Stimulated activated CD4-positive, alpha-beta T cell treated with anti-CD3 and anti-CD28 coated beads, Interleukin-1b, Interleukin-23, amount 100 ng/mL, for 4 hours (primary cell): ENCODE data around the gene ARHGAP1.

Experiments used
- DNase-seq, 2 donors: peaks; one replicate each; pipeline ENCODE4 v3.0.0-alpha.2; 2020; ENCODE audit warnings: low read depth in 2 of 2

Gene ARHGAP1

DNA sequence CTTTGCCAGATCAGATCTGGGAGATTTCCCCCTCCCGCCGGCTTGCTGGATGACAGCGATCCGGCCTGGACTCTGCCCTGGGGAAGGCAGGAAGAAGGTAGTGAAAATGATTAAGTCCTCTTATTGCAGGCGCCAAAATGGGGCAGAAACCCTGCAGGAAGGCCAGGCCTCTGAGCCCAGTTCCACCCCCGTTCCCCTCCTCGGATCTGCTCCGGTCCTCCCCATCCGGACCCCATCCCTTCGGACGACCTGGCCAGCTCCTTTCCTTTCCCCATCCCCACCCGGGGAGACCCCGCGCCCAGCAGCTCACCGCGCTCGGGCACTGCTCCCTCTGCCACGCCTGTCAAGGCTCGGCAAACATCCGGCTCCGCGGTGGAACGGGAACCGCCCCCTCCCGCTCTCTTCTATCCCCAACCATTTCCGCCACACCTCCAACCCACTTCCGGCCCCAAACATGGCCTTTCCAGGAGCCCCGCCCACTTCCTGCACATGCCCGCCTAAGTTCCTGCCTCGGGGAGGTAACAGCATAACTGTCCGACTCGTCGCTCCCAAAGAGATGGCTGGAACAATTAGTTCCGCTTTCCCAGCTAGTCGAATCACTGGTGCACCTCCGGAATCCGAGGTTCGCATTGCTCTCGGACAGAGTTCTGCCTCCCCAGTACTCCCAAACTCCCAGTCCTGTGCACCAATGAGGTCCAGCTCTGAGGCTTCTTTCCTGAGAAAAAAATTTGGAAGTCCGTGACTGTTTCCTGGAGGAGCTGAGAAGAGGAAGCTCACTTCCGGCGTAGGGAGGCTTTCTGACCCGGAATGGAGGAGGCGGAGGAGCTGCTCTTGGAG is at the start of gene ARHGAP1, which contains the start of gene ZNF408:
Gene ARHGAP1, minus strand, starts transcription at position 379 of the 837 bp plus-strand sequence. CDS start 4,512 bp downstream, outside the sequence.
Gene ZNF408, plus strand, starts transcription at position 791 of the 837 bp plus-strand sequence. Its CDS starts 17 bp downstream, at position 808.
- peak; percentile 97 to 99 for DNase-seq

DNA sequence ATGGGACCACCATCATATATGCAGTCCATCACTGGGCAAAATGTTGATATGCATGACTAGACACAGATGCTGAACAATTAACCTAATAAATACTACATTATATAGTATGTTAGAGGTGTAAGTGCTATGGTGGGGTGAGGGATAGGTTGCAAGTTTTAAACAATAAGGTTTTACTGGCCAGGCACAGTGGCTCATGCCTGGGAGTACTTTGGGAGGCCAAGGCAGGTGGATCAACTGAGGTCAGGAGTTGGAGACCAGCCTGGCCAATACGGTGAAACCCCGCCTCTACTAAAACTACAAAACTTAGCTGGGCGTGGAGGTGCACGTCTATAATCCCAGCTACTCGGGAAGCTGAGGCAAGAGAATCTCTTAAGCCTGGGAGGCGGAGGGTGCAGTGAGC is 46.7 kb upstream of the ARHGAP1 start:
- no peak for DNase-seq

DNA sequence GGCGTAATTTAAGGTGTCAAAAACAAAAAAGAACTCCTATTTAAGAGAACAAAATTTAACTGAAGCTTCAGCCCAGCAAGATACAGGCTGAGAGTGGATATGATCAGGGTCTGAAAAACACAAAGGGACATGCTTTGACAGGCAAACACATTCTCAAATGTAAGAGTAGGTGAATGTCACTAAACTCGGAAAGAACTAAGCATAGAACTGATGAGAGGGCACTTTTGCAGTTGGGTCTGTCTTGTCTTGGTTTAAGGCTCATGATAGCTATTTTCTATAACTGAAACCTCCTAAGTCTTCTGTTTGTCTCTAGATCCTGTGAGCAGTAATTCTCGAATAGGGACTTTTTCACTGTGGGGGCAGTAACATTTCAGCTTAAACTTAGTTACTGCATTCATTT is 45.6 kb upstream of the ARHGAP1 start:
- DNase-seq, result no peak

DNA sequence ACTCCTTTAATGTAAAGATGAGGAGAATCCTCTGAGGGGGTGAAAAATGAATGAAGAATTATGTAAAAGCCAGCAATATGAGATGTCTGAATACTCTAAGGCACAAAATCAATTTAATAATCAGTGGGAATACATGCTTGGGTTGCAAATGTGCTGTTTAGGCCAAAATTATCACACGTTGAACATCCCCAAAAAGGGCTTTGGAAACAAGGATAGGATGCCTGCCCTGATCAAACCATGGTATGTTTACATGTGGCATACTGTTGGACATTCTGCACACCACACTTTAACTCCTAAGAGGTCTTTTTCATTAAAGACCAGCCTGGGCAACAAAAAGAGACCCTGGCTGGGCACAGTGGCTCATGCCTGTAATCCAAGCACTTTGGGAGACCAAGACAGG is 44.9 kb upstream of the ARHGAP1 start:
- DNase-seq, result no peak

DNA sequence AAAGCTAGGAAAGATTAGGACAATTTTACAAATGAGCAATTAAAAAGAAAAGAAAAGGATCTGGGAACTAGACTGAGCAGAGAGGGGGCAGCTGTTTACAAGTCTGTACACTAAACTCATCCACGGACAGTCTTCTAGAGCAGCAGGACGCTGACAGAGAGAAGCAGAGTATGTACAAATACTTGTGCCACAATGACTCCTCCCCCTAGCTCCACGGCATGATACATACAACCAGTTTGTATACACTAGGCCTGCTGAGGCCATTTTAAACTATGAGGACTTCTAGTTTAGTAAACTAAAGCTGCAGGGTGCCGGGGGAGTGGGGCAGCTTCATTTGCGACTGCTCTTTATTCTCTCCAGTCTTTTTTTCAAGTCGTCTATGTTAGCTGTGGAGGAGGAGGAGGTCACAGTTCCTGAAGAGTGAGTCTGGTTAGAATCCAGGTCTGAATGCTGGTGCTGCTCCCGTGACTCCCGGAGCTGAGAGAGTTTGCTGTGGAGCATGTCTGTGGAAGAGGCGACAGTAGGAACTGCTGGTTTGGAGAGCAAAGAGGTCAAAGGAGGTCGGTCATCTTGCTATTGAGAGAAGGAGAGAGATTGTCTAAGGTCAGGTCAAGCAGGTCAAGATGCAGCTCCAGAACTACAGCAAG is 43.4 kb upstream of the ARHGAP1 start:
- no peak for DNase-seq

DNA sequence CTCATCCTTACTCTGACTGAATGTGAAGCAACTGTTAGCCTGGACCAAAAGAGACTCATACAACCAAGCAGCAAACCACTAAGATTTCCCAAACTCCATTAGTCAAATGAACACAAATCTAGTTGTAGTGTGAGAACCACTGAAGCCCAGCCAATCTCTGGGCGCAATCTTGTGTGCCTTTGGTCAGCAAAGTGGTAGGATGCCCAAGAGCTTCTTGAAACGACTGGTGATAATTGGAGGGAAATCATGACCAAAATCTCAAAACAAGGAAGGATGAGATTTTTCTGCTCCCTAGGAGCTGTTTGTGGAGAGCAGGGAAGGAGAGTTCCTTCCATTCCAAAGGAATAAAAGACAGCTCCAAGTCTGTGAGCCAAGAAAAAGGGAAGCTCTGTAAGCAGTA is 42.6 kb upstream of the ARHGAP1 start:
- DNase-seq, result no peak

DNA sequence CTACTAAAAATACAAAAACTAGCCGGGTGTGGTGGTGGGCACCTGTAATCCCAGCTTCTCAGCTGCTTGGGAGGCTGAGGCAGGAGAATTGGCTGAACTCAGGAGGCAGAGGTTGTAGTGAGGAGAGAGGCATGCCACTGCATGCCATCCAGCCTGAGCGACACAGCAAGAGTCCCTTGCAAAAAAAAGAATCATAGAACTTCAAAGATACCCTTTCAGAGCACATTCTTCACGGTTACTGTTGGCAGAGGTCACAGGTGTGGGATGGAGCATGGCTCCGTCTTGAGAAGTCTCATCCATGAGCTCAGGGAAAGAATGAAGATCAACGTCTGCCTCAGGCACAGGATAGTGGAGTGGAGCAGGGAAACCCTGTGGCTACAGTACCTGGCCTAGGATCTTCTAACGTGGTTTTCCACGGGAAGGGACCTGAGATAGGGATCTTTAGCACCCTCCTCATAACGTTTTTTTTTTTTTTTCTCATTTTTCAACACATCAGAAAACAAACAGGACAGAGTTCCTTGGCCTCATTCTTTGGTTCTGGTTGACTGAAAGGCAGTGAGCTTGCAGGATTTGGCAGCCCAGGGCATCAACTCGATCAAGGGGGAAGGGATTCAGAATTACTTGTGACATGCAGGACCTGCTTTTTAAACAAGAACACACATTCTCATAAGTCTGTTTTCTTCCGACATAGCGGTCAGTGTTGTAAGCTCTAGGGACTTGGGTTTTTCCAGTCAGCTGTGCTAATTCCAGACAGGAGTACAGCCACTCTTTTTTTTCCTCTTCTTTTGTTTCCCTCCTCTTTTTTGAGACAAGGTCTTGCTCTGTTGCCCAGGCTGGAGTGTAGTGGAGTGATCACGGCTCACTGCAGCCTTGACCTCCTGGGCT is 41.4 kb upstream of the ARHGAP1 start:
- no peak for DNase-seq

DNA sequence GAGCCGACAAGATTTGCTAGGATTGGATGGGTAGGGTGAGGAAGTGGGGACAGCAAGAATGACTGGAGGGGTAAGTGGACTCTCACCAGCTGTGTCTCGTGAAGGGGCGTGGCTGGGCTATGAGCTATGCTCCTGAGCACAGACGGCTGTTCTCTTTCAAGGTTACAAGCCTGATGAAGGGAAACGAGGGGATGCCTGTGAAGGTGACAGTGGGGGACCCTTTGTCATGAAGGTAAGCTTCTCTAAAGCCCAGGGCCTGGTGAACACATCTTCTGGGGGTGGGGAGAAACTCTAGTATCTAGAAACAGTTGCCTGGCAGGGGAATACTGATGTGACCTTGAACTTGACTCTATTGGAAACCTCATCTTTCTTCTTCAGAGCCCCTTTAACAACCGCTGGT is 38.5 kb upstream of the ARHGAP1 start:
- DNase-seq, result no peak

DNA sequence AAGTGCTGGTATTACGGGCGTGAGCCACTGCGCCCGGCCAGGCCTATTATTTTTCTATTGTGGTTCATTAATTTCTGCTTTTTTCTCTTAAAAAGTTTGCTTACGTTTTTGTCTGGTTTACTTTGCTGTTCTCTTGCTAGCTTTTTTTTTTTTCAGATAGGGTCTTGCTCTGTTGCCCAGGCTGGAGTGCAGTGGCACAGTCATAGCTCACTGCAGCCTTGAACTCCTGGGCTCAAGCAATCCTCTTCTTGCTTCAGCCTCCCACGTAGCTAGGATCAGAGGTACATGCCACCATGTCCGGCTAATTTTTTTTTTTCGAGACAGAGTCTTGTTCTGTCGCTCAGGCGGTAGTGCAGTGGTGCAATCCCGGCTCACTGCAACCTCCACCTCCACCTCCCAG is 37.3 kb upstream of the ARHGAP1 start:
- no peak for DNase-seq

DNA sequence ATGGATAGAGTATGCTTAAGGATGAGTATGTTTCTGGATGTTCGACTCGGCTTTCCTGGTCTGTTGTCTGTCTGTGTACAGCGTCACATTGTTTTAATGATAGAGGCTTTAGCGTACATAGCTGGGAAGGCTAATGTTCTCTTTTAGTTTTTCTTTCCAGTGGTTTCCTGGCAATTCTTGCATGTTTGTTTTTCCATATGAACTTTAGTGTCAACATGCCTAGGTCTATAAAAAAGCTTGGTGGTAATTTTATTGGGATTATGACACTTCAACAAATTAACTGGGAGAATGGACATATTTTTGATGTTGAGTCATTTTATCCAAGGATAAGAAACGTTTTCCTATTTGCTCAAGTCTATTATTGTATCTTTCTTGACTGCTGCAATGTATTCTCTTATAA is 36.2 kb upstream of the ARHGAP1 start:
- no peak for DNase-seq

DNA sequence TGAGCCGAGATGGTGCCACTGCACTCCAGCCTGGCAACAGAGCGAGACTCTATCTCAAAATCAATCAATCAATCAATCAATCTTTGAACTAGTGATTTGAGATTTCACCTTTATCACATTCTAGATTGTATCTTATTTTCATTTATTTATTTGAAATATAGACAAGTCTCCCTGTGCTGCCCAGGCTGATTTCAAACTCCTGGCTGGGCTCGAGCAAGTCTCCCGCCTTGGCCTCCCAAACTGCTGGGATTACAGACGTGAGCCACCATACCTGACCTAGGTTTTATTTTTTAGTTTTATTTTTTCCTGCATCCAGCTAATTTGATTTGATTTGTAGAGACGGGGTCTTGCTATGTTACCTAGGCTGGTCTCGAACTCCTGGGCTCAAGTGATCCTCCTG is 35.7 kb upstream of the ARHGAP1 start:
- DNase-seq, result no peak

DNA sequence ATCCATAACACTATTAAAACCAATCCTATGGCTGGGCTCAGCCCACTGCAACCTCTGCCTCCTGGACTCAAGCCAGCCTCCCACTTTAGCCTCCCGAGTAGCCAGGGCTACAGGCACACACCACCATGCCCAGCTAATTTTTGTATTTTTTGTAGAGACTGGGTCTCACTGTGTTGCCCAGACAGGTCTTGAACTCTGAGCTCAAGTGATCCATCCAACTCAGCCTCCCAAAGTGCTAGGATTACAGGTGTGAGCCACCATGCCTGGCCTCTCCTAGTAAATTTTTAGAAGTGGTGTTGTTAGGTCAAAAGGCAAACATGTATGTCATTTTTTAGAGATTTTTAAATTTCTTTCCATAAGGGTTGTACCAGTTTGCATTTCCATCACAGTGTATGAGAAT is 32.8 kb upstream of the ARHGAP1 start:
- DNase-seq, result no peak

DNA sequence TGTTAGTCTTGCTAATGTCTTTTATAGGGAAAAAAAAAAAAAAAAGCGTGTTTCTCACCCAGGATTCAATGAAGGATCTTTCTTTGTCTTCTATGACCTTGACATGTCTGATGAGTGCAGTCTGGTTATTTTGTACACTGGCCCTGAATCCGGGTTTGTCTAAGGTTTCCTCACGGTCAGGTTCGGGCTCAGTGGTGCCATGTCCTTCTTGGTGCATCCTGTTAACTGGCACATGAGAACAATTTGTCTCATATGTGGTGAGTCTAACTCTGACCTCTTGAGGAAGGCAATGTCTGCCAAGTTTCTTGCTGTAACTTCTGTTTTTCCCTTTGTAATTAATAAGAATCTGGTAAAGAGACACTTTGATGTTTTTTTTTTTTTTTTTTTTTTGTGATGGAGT is 31.1 kb upstream of the ARHGAP1 start:
- no peak for DNase-seq

DNA sequence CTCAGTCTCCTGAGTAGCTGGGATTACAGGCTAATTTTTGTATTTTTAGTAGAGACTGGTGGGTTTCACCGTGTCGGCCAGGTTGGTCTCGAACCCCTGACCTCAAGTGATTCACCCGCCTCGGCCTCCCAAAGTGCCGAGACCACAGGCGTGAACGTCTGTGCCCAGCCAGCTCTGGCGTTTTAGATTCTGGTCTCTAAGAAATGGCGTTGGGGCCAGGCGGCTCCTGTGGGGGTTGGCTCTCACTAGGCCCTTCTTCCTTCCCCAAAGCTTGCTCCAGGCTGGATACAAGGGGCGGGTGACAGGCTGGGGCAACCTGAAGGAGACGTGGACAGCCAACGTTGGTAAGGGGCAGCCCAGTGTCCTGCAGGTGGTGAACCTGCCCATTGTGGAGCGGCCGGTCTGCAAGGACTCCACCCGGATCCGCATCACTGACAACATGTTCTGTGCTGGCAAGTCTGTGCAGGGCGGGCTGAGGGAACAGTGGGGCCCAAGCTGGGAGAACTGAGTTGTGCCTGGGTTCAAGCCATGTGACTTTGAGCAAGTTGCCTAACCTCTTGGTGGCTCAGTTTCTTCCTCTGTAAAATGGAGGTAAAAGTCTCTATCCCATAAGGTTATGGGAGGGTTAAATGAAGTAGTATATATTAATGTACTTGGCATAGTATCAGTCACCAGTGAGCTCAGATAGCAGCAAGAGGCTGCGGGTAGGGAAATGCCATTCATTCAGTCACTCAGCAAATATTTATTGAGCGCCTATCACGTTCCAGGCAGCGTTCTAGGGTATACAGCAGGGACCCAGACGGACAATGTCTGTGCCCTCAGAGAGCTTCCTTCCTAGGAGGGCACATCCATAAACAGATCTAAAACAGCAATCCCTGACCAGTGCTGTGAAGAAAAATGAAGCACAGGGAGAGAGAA is 28.9 kb upstream of the ARHGAP1 start:
- no peak for DNase-seq

DNA sequence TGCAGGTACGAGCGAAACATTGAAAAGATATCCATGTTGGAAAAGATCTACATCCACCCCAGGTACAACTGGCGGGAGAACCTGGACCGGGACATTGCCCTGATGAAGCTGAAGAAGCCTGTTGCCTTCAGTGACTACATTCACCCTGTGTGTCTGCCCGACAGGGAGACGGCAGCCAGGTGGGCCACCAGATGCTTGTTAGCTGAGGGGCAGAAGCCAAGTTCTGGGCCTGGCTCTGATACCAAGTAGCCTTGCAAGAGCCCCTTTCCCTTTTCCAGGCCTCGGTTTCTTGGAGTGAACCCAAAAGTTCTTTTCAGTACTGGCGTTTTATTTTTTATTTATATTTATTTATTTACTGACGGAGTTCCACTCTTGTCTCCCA is 28.2 kb upstream of the ARHGAP1 start:
- DNase-seq, result no peak

DNA sequence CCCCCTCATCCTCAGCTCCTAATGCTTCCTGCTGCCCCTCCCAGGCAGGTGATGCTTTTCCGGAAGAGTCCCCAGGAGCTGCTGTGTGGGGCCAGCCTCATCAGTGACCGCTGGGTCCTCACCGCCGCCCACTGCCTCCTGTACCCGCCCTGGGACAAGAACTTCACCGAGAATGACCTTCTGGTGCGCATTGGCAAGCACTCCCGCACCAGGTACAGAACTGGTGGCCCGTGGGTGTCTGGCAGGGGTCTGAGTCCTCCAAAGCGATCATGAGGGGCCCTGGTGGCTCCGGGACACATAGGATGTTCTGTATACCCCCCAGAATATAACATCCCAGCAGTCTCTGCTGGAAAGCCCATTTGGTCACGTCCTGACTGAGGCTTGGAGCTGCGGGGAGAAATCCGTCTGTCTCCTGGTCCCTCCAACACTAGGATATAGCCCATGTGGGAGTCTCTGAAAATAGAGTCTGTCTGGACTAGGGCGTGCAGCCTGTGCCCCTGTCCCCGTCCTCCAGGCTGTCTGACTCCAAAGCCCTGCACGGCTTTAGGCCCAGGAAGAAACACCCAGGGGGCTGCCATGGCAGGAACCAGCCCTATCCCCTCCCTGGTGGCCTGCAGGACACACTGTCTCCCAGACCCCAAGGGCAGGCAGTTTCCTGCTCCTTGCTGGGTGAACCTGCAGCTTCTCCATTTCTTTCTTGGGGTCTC is 27.7 kb upstream of the ARHGAP1 start:
- no peak for DNase-seq

DNA sequence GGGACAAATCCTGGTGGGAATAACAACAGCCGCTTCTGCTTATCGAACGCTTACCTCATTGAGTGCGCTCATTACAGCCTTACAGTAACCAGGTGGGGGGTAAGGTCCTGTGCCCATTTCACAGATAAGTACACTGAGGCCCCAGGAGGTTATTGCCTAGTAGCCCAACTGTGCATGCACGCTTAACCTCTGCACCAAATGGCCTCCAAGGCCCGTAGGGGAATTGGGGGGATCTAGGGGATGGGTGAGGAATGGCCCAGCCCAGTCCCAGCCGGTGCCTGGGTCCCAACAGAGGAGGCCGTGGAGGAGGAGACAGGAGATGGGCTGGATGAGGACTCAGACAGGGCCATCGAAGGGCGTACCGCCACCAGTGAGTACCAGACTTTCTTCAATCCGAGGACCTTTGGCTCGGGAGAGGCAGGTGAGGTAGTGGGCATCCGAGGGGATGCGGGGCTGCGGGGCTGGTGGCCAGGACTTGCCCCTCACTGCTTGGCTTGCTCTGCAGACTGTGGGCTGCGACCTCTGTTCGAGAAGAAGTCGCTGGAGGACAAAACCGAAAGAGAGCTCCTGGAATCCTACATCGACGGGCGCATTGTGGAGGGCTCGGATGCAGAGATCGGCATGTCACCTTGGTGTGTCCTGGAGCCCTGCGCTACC is 25.9 kb upstream of the ARHGAP1 start:
- no peak for DNase-seq

DNA sequence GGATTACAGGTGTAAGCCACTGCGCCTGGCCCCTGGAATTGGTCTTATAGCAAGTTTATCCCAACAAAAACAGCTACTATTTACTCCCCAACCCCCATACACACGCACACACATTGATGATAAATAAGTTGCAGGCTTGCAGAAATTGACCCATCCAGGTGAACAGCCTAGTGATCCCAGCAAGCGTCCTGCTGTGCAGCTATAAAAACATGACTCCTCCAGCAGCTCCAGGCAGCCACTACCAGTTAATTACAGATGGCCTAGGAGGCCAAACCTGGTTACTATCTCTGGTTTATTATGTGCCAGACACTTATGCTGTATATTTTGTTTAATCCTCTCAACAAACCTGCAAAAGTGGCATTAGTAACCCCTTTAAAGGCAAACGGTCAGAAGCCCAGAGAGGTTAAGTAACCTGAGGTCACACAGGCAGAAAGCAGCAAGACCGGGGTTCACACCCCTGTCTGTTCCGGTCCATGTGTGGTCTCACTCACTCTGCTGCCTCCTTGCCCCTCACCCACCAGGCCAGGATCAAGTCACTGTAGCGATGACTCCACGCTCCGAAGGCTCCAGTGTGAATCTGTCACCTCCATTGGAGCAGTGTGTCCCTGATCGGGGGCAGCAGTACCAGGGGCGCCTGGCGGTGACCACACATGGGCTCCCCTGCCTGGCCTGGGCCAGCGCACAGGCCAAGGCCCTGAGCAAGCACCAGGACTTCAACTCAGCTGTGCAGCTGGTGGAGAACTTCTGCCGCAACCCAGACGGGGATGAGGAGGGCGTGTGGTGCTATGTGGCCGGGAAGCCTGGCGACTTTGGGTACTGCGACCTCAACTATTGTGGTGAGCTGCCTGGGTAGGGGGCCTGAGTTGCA is 25.2 kb upstream of the ARHGAP1 start:
- no peak for DNase-seq

DNA sequence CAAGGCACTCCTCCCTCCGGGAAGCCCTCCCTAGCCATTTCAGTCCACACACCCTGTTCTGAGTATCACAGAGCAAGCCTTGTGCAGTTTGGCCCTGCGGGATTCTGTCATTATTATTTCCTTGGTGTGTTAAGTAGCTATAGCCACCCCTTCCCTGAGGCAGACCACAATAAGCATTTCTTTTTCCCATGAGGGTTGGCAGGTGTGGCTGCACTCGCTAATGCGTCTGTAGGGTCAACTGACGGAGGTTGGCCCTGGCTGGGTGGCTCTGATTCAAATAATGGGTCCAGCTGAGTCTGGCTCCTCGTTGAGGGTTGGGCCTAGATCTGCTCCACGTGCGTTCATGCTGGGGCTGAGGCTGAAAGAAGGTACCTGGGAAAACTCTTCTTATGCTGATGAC is 23.7 kb upstream of the ARHGAP1 start:
- DNase-seq, result no peak
